Natural killer cell treated with Interleukin-12 subunit alpha and Interleukin-12 subunit beta and Interleukin-15 and Interleukin-18, amount 100 ng/mL, for 72 hours (primary cell): ENCODE measurements around the gene CEP72. TPM values are rescaled to one million over a fixed set of nuclear protein-coding genes. Genes with fewer than 3 reads are reported as not detected.

Experiments used
- ATAC-seq, 2 donors: fragments of 150-1000 bp; cut with Tn5 transposase in 1 of 2; sonication (Bioruptor Pico), chemical (Tn5 transposase) in 1 of 2; 2 replicates each; pipeline ENCODE4 v1.10.0; 2021
- DNase-seq: peaks from one replicate; pipeline ENCODE4 v3.0.0; 2022; ENCODE audit warnings: low spot score
- H3K27ac Mint-ChIP-seq, 2 donors: 1 replicate in 1 of 2; 2 replicates in 1 of 2; pipeline ENCODE4 v1.8.0; 2022; ENCODE audit warnings: mixed read lengths in 2 of 2, mild to moderate bottlenecking in 1 of 2, moderate library complexity in 1 of 2
- H3K27me3 Mint-ChIP-seq, 2 donors: 1 replicate in 1 of 2; 2 replicates in 1 of 2; pipeline ENCODE4 v1.8.0; 2022; ENCODE audit warnings: mixed read lengths in 2 of 2
- H3K36me3 Mint-ChIP-seq: one replicate; pipeline ENCODE4 v1.8.0; 2022; ENCODE audit warnings: mixed read lengths
- H3K4me1 Mint-ChIP-seq, 2 donors: 1 replicate in 1 of 2; 2 replicates in 1 of 2; pipeline ENCODE4 v1.8.0; 2022; ENCODE audit warnings: low read depth in 2 of 2, mixed read lengths in 2 of 2, mild to moderate bottlenecking in 1 of 2
- H3K4me3 Mint-ChIP-seq: one replicate; pipeline ENCODE4 v1.8.0; 2022; ENCODE audit warnings: mixed read lengths
- H3K9me3 Mint-ChIP-seq: 2 replicates; pipeline ENCODE4 v1.8.0; 2022; ENCODE audit warnings: mixed read lengths
- total RNA-seq, 2 donors: library from RNA; stranded (reverse); gene quantifications; one replicate each; pipeline ENCODE4 v1.2.3, GENCODE V29; 2022

The CEP72 gene
- total RNA-seq, 2 donors from 2014 or later: 15.3 to 58.1 TPM

- Mint-ChIP-seq H3K4me3 (no peak overlapping the region), H3K36me3 (peaks cover 16% of the 10 kb centered on the region), H3K27me3 (no peaks in the 10 kb centered on the region), H3K9me3 (no peaks in the 10 kb centered on the region), H3K4me1 (no peaks in the 10 kb centered on the region), H3K27ac (no peak overlapping the region)
- no peak for ATAC-seq
- no peak for DNase-seq
Measured at GRCh38 chr5:661891-662750, 50.0 kb downstream of the CEP72 start.

- DNase-seq: no peak
- no peak overlapping the region for H3K27ac Mint-ChIP-seq
- peaks cover 0 to 3% of the 10 kb centered on the region in 2 donors for H3K4me1 Mint-ChIP-seq
- no peaks in the 10 kb centered on the region for H3K9me3 Mint-ChIP-seq
- H3K27me3 Mint-ChIP-seq: no peaks in the 10 kb centered on the region
- no peak overlapping the region for H3K4me3 Mint-ChIP-seq
- no peak for ATAC-seq
- H3K36me3 Mint-ChIP-seq: peaks cover 17% of the 10 kb centered on the region
Measured at GRCh38 chr5:662751-663435, 50.8 kb downstream of the CEP72 start.

GRCh38 chr5:663436-664342 is 51.5 kb downstream of the CEP72 start:
- Mint-ChIP-seq H3K9me3 (no peaks in the 10 kb centered on the region), H3K27ac (no peak overlapping the region), H3K27me3 (no peaks in the 10 kb centered on the region), H3K4me1 (peaks cover 0 to 3% of the 10 kb centered on the region in 2 donors), H3K36me3 (peaks cover 16% of the 10 kb centered on the region), H3K4me3 (no peak overlapping the region)
- DNase-seq (no peak), ATAC-seq (no peak)

- DNase-seq: no peak
- no peak for ATAC-seq
- H3K36me3 Mint-ChIP-seq: peaks cover 12% of the 10 kb centered on the region
- H3K27me3 Mint-ChIP-seq: no peaks in the 10 kb centered on the region
- no peak overlapping the region for H3K4me3 Mint-ChIP-seq
- H3K4me1 Mint-ChIP-seq: peaks cover 0 to 3% of the 10 kb centered on the region in 2 donors
- H3K27ac Mint-ChIP-seq: no peak overlapping the region
- H3K9me3 Mint-ChIP-seq: no peaks in the 10 kb centered on the region
Measured at GRCh38 chr5:664343-664993, 52.3 kb downstream of the CEP72 start.

GRCh38 chr5:664994-665360 is 52.8 kb downstream of the CEP72 start:
- DNase-seq: no peak
- Mint-ChIP-seq H3K36me3 (peaks cover 12% of the 10 kb centered on the region), H3K4me3 (no peak overlapping the region), H3K27ac (no peak overlapping the region), H3K27me3 (no peaks in the 10 kb centered on the region), H3K9me3 (no peaks in the 10 kb centered on the region), H3K4me1 (peaks cover 0 to 3% of the 10 kb centered on the region in 2 donors)
- ATAC-seq: no peak

GRCh38 chr5:665541-665955 is 53.4 kb downstream of the CEP72 start:
- Mint-ChIP-seq H3K36me3 (peaks cover 12% of the 10 kb centered on the region), H3K27me3 (no peaks in the 10 kb centered on the region), H3K4me1 (peaks cover 0 to 3% of the 10 kb centered on the region in 2 donors), H3K27ac (no peak overlapping the region), H3K9me3 (no peaks in the 10 kb centered on the region), H3K4me3 (no peak overlapping the region)
- ATAC-seq (no peak), DNase-seq (no peak)

GRCh38 chr5:665956-666711 is 54.0 kb downstream of the CEP72 start:
- ATAC-seq (no peak), DNase-seq (no peak)
- no peaks in the 10 kb centered on the region for H3K9me3 Mint-ChIP-seq
- no peak overlapping the region for H3K4me3 Mint-ChIP-seq
- no peaks in the 10 kb centered on the region for H3K27me3 Mint-ChIP-seq
- H3K4me1 Mint-ChIP-seq: peaks cover 0 to 3% of the 10 kb centered on the region in 2 donors
- H3K27ac Mint-ChIP-seq: no peak overlapping the region
- peaks cover 11% of the 10 kb centered on the region for H3K36me3 Mint-ChIP-seq

GRCh38 chr5:666816-667498 is 54.8 kb downstream of the CEP72 start:
- Mint-ChIP-seq H3K27ac (no peak overlapping the region), H3K27me3 (no peaks in the 10 kb centered on the region), H3K4me3 (no peak overlapping the region), H3K36me3 (peaks cover 8% of the 10 kb centered on the region), H3K9me3 (no peaks in the 10 kb centered on the region), H3K4me1 (peaks cover 0 to 3% of the 10 kb centered on the region in 2 donors)
- DNase-seq (no peak), ATAC-seq (no peak)

- Mint-ChIP-seq H3K27ac (no peak overlapping the region), H3K27me3 (peaks cover 0 to 4% of the 10 kb centered on the region in 2 donors), H3K4me3 (no peak overlapping the region), H3K9me3 (no peaks in the 10 kb centered on the region), H3K4me1 (peaks cover 0 to 8% of the 10 kb centered on the region in 2 donors), H3K36me3 (peaks cover 8% of the 10 kb centered on the region)
- ATAC-seq (no peak), DNase-seq (no peak)
Measured at GRCh38 chr5:668283-668995, 56.3 kb downstream of the CEP72 start.

GRCh38 chr5:669111-669841 is 57.1 kb downstream of the CEP72 start:
- Mint-ChIP-seq H3K36me3 (peaks cover 8% of the 10 kb centered on the region), H3K4me1 (peaks cover 0 to 8% of the 10 kb centered on the region in 2 donors), H3K27me3 (peaks cover 0 to 4% of the 10 kb centered on the region in 2 donors), H3K27ac (no peak overlapping the region), H3K4me3 (no peak overlapping the region), H3K9me3 (no peaks in the 10 kb centered on the region)
- peak in 1 of 2 donors; percentile 57 for ATAC-seq
- DNase-seq: no peak

GRCh38 chr5:669842-670395 is 57.8 kb downstream of the CEP72 start:
- no peaks in the 10 kb centered on the region for H3K9me3 Mint-ChIP-seq
- ATAC-seq: no peak
- no peak overlapping the region for H3K27ac Mint-ChIP-seq
- no peak overlapping the region for H3K4me3 Mint-ChIP-seq
- peaks cover 0 to 4% of the 10 kb centered on the region in 2 donors for H3K27me3 Mint-ChIP-seq
- peaks cover 0 to 8% of the 10 kb centered on the region in 2 donors for H3K4me1 Mint-ChIP-seq
- no peak for DNase-seq
- peaks cover 8% of the 10 kb centered on the region for H3K36me3 Mint-ChIP-seq
